ENCODE data around the gene DNAH11.

DNA sequence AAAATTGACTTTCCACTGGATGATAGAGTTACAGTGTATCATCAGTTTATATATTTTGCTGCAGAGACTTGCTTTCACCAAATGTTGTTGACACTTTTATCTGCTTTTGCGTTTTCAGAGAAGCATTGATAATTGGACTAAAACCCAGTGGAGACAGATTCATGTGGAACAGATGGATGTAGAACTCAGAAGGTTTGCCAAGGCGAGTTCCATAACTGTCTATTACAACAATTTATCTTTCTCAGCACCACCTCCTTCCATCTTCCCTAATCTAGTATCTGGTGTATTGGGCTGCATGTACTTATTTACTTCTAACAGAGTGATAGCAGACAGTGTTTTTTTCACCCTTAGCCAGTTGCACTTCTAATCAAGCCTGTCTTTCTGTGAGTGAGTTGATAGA is 73.3 kb downstream of the DNAH11 start:
- TF ChIP-seq EP300 (IDR thresholded peaks at IDR 0.05; ENCODE audit: borderline replicate concordance) = no peak
- no peak for TF ChIP-seq TCF12 (IDR thresholded peaks at IDR 0.05; ENCODE audit: low read depth)
- no peak for TF ChIP-seq RAD21 (IDR thresholded peaks at IDR 0.05; ENCODE audit: low read depth)
- TF ChIP-seq CREB1 (IDR thresholded peaks at IDR 0.05; ENCODE audit: low read depth) = no peak

Measured in Ishikawa (cell line).